HG02943 (cell line): Measurements from ENCODE around the gene RGS11.
"Not testable (repeated sequence)": the region's sequence is repeated elsewhere in the genome, so short reads cannot be mapped to it uniquely, and the experiment has no call there.

Experiments
- ATAC-seq: cut with Tn5 transposase; IDR thresholded peaks from one replicate; pipeline ENCODE4 v1.9.1; 2021; ENCODE audit warnings: mild to moderate bottlenecking, low read depth, moderate library complexity; ENCODE audit not compliant: unreplicated experiment

The RGS11 gene

GRCh38 chr16:280991-281659 lies 5.4 kb upstream of the RGS11 start:
- no peak for ATAC-seq

DNA sequence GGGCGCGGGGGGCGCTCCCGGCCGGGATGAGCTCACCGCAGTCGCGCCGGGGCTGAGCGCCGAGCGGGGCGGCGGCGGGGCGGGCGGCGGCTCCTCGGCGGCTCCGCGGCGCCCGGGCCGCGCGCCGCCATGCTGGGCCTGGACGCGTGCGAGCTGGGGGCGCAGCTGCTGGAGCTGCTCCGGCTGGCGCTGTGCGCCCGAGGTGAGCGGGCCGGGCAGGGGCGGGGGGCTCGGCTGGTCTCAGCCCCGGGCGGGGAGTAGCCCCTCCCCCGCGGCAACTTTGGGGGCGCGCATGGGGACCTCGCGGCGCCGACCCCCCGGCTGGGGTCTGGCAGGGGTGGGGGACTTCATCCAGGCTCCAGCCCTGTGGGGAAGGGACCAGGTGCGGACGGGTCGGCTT lies 4.8 kb upstream of the RGS11 start, which contains the start of gene ARHGDIG:
Gene ARHGDIG (plus strand): TSS at position 40 of the 400 bp plus-strand sequence. CDS start 90 bp downstream, at position 130.
- no peak for ATAC-seq

- ATAC-seq: no peak
These were observed 4.3 kb upstream of the RGS11 start for GRCh38 chr16:280005-280460.

GRCh38 chr16:279531-279930 lies 3.8 kb upstream of the RGS11 start:
- ATAC-seq: no peak

GRCh38 chr16:278863-279366 lies 3.2 kb upstream of the RGS11 start:
- ATAC-seq: no peak

DNA sequence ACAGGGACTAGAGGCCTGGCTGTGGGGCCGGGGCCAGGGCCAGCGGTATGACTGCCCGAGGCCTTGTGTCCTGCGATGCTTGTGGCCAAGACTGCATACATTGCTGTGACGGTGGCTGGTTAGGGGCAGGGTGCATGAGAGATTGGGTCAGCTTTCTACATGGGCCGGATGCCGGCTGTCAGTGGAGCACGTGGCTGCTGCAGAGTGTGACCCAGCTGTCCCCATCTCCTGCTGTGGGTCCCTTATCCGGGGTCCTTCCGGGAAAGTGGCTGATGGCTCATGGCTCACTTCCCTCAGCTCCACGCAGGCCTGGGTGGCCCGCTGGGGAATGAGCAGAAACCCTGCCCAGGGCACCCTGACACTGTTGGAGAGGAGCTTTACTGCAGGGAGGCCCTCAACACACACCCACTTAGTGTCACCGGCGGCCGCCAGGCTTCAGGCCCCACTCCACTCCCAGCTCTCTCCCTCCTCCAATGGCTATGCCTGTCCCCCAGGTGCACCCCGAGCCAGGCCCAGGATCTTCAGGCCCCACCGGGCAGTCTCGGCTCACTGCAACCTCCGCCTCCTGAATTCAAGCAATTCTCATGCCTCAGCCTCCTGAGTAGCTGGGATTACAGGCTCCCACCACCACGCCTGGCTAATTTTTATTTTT lies 808 bp upstream of the RGS11 start:
- no peak for ATAC-seq

GRCh38 chr16:275041-275641 lies 603 bp downstream of the RGS11 start:
- ATAC-seq: no peak

GRCh38 chr16:273547-274421 lies 2.0 kb downstream of the RGS11 start:
- ATAC-seq: no peak

GRCh38 chr16:272633-273546 lies 2.9 kb downstream of the RGS11 start:
- no peak for ATAC-seq

DNA sequence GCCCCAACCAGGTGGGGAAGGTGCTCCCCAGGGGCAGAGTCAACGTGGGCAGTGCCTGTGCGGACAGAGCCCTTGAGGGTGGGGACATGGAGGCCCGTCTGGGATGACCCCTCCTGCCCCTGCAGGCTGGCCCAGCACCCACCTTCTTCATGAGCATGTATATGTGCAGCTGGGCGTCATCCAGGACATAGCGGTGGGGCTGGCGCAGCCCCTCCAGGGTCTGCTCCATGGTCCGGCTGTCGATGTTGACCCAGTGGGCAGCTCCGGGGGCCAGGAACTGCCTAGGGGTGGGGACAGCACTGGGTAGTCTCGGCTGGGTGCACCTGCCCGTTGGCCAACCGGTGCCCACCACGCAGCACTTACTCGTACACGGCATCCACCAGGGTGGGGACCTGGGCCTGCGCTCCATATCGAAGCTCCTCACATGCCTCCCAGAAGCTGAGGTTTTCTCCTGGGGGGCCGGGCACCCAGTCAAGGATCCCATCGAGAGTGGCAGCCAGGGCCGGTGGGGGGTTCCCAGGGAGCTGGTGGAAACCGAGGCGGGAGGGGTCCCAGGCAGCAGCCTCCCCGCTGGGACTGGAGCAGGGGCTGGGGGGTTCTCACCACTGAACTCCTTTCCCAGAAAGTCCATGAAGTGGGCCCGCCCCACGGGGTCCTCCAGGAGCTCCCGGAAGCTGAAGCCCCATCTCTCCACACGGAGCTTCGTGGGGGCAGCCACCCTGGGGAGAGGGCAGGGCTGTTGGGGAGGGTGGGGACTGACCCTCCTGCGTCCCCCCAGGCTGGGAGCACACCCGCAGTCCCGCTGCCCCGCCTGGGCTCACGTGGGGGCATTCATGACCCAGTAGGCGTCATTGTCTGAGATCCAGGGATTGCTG lies 5.1 kb downstream of the RGS11 start:
- no peak for ATAC-seq

- no peak for ATAC-seq
These were observed 6.5 kb downstream of the RGS11 start for GRCh38 chr16:269061-269796.

DNA sequence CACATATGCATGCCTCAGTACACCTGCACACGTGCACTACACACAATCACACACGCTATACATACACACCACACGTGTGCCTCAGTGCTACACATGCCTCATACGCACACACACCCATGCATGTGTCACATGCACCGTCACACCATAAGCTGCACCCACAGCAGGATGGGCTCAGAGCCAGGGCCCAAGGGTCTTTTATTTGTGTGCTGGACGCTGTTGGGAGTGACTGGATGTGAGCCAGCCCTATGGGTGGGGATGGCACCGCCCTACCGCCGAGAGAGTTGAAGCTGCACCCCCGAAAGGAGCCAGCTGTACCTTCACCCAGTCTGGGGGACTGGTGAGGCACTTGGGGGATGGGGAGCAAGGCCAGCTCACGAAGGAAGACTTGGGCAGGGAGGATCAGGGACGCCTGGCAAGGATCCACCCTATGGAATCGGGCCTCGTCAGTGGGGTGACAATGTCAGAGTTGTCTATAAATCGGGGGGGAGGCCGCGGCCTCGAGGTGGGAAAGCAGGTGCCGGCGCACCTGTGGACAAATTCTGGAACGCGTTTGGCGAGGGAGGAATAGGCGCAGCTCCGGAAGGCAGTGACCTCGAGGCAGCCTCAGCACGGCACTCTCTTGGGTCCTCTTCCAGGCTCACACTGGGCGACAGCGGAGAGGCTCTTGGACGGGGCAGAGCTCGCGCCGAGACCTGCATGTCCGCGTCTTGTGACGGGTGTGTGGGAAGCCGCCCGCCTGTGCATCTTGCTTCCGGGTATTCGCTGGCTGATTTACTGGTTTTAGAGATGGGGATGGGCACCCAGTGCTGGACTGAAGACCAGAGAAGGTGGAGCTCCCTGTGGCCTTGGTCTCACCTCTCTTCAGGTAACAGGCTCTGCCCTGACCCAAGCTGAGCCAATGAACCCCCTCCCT lies 7.3 kb downstream of the RGS11 start:
- no peak for ATAC-seq

GRCh38 chr16:267562-267961 lies 8.2 kb downstream of the RGS11 start:
- not testable (repeated sequence) for ATAC-seq

DNA sequence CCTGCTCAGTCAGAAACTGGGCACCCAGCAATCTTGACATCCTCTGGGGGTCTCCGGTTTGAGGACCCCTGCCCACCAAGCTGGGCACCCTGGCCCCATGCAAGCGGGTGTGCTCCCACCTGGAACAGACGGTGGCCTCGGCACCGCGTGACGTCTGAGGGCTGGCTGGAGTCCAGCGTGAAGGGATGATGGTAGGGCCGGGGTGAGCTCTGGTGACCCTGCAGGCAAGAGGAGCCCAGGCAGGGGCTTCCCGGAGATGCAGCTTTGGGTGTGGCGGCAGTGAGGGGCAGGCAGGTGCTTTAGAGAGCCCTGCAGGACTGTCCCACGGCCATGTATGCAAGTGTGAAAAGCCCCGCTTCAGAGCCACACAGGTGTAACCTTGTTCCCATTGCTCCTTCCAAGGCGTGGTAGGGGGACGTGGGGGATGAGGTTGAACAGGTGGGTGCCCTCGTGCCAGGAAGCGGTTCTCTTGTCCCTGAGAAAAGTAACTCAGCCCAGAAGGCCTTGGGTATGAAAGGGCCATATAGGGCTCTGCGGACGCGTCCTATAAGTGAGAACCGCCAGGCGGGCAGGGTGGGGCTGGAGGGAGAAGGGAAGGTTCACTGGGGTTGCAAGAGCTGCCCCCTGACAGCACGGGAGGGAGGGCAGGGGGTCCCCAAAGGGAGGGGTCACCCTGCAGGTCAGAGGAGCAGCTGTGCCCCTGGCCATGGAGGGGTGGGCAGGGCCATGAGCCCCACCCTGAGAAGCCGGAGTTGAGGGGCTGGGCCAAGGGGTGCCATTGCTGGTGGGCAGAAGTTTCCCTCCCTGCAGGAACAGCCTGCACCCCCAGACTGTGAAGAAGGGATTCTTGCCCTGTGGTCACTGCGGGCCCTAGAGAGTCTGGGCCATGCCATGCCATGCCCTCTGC lies 9.2 kb downstream of the RGS11 start:
- no peak for ATAC-seq

- ATAC-seq: no peak
These were observed 10.0 kb downstream of the RGS11 start for GRCh38 chr16:265711-266110.

- ATAC-seq: no peak
These were observed 10.7 kb downstream of the RGS11 start for GRCh38 chr16:265002-265529.
